HG02678 (cell line): ENCODE results near the gene PARP16.
"Not testable (repeated sequence)": the region's sequence is repeated elsewhere in the genome, so short reads cannot be mapped to it uniquely, and the experiment has no call there.

Experiments
- ATAC-seq: cut with Tn5 transposase; IDR thresholded peaks from one replicate; pipeline ENCODE4 v1.9.1; 2021; ENCODE audit warnings: mild to moderate bottlenecking, moderate library complexity; ENCODE audit not compliant: unreplicated experiment

PARP16 gene

DNA sequence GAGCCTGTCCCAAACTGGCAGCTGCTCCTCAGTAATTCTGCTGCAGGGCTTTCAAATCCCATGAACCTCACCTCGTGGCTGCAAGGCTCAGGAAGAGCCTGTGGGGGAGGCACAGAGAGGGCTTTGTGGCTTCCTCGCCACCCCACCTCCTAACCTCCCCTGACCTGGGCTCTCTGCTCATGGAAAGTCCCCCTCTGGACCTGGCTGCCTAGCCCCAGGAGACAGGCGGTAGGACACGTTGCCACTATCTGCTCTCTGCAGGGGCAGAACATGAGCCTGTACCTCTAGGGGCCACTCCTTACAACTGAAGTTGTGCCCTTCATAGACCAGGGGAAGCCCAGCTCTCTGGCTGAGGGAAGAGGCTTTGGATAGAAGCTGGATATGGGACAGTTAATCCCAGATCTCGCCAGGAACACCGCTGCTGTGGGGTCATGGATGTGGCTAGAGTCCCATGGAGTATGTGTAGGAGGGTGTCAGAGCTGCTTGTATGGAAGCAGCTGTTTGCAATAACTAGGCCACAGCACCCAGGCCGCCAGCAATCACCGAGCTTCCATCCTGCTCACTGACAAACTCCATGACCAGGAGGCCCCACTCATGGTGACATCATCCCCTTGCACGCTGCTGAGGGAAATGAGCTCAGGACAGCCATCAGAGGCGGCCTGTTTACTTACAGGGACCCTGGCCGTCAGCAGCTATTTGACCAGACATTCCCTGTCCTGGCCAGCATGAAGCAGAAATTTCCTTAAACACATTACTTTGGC lies 41.4 kb downstream of the PARP16 start:
- ATAC-seq, result no peak

DNA sequence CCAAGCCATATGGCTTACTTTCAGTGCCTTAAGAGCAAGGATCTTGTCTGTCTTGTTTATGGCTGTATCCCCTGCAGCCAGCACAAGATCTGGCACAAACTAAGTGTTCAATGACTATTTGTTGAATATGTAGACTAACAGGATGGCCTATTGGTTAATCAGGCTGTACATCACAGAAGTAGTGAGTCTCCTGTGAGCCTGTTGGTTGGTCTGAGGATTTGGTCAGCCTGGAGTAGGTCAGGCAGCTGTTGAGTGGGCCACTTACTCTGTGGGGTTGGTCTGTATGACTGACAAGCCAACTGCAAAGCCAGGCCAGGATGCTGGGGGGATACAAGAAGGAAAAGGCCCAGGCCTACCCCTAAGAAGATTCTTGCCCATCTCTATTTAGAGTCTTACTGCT lies 42.0 kb downstream of the PARP16 start:
- no peak for ATAC-seq

DNA sequence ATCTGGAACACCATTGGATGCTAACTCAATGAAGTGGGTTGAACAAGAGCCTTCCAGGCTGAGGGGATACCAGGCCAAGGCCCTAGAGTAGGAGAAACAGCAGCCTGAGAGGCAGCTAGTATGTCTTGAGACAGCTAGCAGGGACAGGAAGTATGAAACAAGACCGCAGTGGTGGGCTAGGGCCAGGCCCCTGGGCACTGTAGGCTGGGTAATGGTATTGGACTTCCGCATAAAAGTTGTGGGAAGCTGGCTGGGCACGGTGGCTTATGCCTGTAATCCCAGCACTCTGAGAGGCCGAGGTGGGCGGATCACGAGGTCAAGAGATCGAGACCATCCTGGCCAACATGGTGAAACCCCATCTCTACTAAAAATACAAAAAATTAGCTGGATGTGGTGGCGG lies 50.2 kb downstream of the PARP16 start:
- ATAC-seq, result not testable (repeated sequence)

DNA sequence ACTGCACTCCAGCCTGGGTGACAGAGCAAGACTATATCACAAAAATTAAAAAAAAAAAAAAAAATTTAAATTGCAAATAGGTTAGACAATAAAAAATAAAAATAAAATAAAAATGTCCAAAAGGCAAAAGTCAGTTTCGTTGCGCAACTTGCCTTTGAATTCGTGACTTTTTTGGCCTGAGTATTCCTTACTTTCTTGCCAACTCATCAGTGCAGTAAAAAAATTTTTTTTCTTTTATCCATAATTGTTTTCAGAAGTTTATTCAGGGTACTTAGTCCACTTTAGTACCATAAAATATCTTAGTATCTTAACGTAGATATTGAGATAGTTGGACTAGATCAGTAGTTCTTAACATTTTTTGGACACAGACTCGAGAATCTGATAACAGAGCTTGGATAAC lies 53.0 kb downstream of the PARP16 start:
- ATAC-seq, result no peak

DNA sequence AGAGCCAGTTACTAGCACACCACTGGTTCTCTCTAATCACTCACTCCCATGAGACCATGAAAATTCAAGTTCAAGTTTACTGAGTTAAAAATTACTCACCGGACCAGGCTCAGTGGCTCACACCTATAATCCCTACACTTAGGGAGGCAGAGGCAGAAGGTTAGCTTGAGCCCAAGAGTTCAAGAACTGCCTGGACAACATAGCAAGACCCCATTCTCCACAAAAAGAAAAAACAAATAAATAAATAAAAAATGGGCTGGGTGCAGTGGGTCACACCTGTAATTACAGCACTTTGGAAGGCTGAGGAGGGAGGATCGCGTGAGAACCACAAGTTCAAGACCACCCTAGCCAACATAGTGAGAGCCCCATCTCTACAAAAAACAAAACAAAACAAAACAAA lies 54.2 kb downstream of the PARP16 start:
- ATAC-seq, result no peak

DNA sequence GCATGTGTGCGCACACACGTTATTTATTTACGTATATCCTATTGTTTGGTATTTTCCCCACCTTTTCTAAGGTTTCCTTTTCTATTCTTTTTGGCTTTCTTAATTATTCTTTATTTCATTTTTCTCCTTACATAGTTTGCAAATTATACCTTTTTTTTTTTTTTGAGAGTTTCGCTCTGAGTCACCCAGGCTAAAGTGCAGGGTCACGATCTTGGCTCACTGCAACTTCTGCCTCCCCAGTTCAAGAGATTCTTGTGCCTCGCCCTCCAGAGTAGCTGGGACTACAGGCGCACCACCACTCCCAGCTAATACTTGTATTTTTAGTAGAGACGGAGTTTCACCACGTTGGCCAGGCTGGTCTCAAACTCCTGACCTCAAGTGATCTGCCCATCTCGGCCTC lies 55.4 kb downstream of the PARP16 start:
- no peak for ATAC-seq

DNA sequence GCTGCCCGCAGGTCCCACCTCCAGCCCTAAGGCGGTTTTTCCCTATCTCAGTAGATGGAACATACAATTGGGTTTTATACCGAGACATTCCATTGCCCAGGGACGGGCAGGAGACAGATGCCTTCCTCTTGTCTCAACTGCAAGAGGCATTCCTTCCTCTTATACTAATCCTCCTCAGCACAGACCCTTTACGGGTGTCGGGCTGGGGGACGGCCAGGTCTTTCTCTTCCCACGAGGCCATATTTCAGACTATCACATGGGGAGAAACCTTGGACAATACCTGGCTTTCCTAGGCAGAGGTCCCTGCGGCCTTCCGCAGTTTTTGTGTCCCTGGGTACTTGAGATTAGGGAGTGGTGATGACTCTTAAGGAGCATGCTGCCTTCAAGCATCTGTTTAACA lies 59.8 kb downstream of the PARP16 start:
- not testable (repeated sequence) for ATAC-seq

DNA sequence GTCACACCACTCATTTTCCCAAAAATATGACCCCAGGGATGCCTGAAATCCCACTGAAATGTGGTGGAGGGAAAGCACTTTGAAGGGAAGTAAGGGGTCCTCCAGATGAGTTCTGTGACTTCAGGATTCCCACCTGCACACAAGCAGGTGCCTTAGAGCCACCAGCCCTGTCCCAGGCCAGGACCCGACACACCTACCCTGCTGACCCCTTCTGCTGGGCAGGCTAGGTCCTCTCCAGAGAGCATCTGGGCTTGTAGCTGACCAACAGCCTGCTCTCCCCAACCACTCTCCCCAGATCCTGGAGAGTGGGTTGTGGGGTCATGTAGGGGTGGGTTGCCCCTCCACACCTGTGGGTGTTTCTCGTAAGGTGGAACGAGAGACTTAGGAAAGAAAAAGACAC lies 60.5 kb downstream of the PARP16 start:
- ATAC-seq, result no peak

DNA sequence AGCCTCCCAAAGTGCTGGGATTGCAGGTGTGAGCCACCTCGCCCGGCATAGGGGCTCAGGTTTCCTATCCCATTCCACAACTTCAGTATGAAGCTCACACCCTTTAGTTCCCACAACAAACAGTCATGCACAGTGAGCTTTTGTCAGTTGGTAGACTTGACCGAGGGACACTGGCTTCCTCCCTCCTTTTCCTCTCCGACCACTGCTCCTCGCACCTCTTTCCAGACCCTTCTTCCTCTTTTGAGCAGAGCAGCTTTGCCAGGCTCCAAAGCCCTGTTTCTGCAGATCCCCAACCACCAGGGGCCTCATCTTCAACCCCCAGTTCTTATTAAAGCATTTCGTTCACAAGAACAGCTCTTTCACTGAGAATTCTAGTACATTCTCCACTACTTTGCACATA lies 62.7 kb downstream of the PARP16 start:
- no peak for ATAC-seq

DNA sequence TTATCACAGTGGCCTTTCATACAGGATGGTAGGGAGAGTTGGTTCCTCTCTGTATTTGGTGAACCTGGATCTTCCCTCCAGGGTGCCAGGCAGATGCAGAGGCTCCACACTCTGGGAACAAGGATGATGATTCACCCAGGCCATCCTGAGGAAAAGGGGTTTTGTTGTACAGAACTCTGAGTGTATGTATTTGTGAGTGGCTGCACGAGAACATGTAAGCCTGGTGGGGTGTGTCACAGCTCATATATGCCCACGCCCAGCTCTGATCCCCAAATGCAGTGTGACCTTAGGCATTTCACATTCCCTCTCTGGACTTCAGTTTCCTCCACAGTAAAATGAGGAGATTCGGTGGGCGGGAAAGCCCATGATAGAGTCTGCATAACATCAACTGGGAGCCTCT lies 63.8 kb downstream of the PARP16 start:
- ATAC-seq, result no peak

DNA sequence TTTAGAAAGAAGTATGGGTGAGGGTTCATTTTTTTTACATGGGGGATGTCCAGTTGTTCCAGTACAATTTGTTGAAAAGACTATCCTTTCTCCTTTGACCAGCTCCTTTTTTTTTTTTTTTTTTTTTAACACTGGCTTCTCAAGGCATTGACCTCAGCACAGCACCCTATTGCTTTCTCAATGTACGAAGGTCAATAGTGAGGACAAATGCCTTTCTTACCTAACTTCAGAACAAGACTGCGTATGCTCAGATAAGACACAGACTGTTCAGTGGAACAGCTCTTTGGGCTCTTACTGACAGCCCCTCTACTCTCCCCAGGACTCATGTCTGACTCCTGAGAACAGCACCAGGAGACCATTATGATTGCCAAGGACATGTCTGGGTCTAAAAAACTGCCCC lies 65.0 kb downstream of the PARP16 start:
- ATAC-seq, result no peak

DNA sequence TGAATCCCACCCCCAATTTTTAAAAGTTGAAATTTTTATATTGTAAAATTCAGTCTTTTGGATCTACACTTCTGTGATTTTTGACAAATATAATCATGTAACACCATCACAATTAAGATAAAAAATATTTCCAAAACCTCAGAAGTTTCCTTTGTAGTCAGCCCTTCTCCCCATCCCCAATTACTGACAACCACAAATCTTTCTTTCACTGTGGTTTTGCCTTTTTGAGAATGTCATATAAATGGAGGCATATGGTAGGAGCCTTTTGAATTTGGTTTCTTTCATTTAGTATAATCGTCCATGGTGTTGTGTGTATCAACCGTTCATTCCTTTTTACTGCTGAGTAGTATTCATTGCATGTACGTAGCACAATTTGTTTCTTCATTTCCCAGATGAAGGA lies 67.5 kb downstream of the PARP16 start:
- no peak for ATAC-seq

DNA sequence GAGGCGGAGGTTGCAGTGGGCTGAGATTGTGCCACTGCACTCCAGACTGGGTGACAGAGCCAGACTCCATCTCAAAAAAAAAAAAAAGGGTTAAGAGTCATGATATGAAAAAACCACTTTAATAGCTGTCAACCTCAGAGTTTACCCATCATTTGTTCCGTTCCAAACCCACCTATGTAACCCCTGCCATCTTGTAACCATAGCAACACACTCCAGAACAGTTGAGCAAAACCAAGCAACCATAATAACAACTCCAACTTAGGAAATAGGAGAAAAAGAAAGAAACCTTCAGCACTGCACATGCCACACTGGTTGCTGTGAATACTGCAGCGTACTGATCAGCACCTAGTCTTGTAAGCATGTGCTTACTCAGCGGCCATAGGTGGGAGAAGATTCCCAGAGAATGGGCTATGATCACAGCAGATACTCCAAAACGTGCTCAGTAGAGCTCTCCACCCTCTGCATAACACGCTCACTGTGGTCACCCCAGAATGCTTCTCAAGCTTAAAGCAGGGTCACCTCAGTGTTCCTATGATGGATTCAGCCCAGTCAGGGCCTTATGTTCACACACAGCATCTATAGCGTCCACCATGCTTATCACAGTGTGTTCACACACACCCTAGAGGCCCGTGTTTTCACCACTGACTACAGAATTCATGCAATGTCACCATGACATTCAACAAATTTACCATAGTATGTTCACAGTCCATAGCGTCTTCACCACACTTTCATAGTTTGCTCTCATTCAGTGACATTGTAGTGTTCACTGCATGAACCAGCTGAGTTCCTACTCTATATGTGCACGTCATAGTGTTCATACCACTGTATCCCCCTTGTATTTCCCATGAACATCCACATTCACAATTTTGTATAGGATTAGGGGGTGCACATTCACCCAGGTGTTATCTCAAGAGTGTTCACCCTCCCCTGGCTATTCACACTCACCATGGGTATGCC lies 68.9 kb downstream of the PARP16 start:
- ATAC-seq, result no peak

DNA sequence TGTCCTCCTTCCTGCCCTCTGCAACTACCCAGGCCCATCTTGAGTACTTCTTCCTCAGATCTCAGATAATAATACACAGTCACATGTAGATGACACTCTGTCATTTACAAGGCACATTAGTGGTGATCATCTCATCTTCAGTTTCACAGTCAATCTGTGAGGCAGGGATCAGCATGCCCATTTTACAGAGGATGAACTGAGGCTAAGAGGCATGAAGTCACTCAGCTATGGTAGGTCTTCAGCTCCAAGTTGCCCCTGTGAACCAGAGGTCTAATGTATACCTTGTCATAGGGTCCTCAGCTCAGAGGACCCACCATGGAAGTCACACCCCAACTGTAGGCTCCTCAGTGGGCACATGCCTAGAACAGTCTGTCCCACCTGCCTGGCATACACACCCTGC lies 71.2 kb downstream of the PARP16 start:
- no peak for ATAC-seq

DNA sequence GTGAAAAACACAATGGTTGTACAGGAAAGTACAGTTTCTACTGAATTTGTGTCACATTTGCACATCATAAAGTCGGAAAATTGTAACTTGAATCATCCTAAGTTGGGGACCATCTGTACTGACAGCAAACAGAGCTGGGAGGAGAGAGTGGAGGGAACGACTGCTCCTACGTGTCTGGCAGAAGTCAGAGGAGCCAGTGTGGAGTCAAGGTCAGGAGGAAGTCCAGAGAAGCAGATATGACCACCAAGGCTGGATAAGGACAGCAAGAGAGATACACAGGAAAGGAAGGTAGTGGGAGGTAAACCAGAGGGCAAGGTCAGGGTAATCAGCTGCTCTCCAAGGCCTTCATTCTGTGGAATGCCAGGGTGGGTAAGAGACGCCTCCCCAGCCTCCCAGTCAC lies 72.7 kb downstream of the PARP16 start:
- ATAC-seq, result no peak

DNA sequence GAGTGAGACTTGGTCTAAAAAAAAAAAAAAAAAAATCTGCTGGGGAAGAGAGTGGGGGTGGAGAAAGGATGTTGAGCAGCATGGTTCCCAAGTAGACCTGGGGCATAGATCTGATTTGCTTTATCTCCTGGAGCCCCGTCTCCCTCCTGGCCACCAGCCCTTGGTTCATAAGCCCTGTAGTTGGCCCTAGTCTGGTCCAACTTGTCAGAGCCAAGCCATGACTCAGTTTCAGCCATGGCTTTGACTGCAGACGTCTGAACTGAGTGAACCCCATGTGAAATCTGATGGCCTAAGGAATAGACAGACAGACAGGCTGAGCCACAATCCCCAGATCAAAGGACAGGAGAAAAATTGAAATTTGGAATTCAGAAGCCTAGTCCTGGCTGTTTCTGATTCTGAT lies 73.4 kb downstream of the PARP16 start:
- no peak for ATAC-seq

DNA sequence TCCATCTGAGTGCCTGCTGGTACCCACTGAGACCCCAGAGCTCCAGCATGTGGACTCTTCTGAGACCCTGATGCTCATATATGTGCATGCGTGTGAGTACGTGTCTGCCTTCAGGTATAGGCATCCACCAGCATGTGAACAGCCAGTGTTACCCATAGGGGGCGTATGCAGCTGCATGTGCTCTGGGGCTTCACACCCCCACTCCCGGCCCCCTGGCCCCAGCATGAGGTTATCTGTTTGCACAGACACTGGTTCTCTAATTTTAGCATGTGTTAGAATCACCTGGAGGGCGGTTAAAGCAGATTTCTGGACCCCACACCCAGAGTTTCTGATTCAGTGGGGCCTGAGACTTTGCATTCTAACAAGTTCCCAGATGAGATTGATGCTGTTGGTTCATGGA lies 74.6 kb downstream of the PARP16 start:
- ATAC-seq, result no peak

DNA sequence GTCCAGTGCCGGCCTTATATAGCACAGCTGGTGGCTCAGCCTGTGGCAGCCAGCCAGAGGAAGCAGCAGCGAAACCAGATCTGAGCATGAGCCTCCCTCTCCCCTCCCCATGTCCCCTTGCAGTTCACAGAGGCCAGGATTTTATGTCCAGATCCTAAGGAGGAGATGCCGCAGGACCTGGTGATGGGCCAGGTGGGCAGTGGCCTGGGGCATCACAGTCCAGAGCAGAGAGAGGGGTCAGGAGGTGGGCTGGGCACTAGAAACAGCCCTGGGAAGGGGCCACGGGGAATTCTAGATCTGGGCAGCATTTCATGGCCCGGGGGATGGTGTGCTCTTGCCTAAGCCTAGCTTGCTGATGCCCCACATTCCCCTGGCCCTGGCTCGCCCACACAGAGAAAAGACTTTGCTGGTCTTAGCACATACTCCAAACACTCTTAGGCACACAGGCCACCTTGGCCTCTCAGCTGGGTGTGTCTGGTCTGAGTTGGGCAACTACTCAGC lies 75.2 kb downstream of the PARP16 start:
- ATAC-seq, result no peak

DNA sequence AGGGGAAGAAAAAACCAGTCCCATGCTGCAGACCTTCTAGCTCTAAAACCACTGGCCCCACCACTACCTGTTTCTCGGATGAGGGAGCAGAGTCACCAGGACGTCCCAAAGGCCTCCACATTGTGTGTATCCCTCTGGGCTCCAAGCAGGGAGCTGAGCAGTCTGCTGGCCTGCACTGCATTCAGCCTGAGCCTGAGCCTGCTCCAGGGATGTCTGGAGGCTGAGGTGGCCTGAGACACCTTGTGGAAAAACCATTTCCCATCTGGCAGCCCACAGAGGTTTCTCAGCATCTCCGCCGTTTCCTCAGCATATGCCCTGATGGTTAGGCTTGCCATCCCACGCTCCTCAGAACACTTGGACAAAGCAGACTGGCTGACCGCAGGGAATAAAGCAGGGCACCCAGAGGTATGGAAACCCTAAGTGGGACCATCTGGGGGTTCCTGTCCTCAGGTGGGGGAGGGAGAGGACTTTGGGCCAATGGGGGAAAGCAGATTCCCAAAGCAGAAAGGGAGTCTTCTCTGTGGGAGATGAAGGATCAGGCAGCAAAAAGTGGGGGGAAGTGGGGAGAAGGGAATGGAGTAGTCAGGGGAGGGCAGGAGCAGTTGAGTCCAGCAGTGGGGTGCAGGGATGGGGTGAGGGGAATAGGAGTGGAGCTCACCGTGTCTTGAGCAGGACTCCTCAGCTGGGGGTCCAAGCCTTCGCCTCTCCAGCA lies 75.8 kb downstream of the PARP16 start, which contains the start of gene CILP:
CILP (minus strand) TSS at position 704 of the 712 bp plus-strand sequence. CDS start 1,718 bp downstream, outside the sequence.
- no peak for ATAC-seq

DNA sequence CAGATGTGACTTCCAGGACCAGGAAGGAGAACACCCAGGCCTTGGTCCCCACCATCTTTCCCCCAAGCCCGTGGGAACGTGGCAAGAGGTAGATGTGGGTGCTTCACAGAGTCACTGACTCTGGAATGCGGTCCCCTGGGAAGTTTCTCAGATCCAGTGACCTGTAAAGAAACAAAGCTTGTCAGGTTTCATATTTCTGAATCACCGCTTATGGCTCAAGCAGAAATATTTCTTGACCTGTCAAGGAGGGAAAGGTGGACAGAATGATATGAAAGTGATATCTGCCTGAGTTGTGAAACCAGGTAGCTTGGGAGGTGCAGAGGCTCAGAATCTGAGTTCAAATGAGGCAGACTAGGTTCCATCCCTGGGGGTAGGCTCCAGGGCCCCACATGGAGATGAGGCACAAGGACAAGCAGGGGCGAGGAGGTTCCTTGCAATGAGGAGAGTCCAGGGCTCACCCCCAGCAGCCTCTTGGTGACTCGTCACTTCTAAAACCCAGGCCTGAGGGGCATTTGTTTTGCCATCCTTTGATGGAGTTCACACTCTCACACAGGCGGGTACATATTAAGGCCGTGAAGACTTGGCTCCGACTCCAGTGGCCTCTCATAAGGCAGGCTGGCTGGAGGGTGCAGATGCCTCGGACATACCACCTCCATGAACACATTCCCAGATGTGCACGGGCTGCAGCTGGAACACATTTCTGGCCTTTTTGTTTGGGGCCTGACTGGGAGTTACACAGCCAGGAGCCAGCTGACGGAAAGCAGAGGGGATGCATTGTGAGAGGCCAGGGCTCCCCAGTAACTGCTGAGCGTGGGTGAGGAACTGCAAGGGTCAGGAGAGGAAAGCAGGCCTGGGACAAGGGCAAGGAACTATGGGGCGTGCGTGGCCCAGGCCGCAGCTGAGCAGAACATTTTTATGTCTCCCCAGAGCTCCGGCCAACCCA lies 76.7 kb downstream of the PARP16 start:
- ATAC-seq, result no peak
